HG03354 (cell line): ENCODE results near the gene TRIM59.

Source experiments
- ATAC-seq: cut with Tn5 transposase; IDR thresholded peaks from one replicate; pipeline ENCODE4 v1.9.1; 2021; ENCODE audit warnings: mild to moderate bottlenecking; ENCODE audit not compliant: unreplicated experiment, poor library complexity, severe bottlenecking

TRIM59 gene, protein sequence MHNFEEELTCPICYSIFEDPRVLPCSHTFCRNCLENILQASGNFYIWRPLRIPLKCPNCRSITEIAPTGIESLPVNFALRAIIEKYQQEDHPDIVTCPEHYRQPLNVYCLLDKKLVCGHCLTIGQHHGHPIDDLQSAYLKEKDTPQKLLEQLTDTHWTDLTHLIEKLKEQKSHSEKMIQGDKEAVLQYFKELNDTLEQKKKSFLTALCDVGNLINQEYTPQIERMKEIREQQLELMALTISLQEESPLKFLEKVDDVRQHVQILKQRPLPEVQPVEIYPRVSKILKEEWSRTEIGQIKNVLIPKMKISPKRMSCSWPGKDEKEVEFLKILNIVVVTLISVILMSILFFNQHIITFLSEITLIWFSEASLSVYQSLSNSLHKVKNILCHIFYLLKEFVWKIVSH

DNA sequence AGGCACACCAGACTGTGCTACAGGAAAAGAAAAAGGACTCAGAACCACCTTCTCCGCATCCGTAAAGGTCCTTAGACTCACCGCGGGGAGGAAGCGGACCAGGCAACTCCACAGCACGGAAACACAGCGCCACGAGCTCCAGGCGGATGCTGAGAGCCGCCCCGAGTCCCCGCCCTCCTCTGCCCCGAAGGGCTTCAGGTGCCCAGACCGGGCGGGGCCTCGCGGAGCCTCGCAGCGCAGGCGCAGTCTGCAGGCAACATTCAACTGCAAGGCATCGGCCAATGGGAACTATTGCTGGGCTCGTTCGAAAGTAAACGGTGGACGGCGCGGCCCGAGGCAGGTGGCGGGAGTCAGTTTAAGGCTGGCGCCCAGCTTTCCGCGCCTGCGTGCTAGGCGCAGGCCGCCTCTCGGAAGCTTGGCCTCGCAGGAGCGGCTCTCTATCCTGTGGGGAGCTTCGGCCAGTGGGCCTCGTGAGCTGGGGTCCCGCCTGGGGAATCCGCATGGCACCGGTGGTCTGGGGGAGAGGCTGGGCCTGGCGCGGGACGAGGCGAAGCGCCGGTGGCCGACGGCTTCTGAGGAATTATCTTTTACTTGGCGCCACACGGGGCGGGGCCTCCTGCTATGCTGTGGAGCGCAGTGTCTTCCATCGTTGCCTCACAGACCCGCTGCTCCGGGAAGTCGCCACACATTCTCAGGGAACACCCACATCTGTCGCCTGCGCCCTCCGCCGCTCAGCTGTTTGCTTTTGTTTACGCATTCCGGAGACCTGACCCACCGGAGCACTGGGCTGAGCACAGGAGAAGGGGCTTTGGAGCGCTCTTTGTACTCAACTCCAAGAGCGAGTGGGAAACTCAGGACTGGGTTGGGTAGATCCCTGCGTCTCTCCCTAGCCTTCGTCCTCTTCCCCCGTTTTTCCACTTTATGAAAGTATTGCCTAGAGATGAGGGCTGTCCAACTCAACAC is at the start of gene TRIM59:
TSS of gene TRIM59 (minus strand) at position 151 of the 963 bp plus-strand sequence. CDS start 10,603 bp downstream, outside the sequence.
- ATAC-seq: peak; percentile 97

DNA sequence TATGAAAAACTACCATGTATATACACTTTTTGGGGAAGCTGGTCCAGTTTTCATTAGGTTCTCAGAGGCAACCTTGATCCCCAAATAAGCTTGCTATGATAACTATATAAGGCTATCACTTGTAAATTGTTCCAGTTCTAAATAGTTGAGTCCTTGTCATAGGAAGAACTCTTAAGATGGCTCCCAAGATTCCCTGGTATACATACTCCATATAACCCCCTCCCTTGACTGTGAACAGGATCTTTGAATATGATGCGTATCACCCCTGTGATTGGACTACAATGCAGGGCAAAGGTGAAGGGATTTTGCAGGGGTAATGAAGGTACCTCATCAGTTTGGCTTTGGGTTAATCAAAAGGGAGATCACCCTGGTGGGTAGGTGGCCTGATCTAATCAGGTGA is 48.6 kb upstream of the TRIM59 start:
- no peak for ATAC-seq

DNA sequence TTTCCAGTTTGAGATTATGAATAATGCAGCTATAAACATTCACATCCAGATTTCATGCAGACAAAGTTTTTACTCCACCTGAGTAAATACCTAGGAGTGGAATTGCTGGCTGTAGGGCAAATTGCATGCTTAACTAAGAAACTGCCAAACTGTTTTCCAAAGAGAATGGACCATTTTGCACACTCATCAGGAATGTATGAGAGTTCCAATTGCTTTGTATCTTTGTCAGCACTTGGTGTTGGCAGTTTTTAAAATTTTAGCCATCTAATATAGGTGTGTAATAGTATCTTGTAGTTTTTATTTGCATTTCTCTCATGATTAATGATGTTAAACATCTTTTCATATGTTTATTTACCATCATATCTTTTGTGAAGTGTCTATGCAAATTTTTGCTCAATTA is 40.6 kb upstream of the TRIM59 start:
- no peak for ATAC-seq

DNA sequence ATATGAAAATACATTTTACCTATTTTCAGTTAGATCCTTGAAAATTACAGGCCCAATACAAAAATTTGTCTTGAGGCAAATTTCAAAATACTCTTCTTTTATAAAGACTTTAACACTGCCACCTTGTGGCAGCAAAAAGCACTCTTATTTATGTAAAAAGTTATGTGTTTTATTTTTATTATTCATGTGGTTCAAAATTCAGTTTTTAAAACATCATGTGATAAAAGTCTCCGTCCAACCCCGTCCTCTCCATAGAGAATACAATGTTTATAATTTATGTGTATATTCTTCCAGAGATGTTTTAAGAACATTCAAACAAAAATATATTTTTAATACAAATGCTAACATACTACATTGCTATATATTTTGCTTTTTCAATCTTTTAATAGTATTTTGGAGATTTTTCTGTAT is 36.9 kb upstream of the TRIM59 start:
- ATAC-seq: no peak

DNA sequence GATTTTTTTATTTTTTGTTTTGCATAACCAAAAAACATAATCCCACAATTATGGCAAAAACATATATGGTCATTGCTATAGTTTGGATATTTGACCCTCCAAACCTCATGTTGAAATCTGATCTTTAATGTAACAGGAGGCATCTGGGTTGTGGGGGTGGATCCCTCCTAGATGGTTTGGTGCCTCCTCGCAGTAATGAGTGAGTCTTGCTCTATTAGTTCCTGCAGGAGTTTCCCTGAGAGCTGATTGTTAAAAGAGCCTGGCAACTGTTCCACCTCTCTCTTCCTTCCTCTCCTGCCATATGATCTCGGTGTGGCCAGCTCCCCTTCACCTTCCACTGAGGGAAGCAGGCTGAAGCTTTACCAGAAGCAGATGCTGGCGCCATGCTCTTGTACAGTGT is 33.2 kb upstream of the TRIM59 start:
- ATAC-seq: no peak

DNA sequence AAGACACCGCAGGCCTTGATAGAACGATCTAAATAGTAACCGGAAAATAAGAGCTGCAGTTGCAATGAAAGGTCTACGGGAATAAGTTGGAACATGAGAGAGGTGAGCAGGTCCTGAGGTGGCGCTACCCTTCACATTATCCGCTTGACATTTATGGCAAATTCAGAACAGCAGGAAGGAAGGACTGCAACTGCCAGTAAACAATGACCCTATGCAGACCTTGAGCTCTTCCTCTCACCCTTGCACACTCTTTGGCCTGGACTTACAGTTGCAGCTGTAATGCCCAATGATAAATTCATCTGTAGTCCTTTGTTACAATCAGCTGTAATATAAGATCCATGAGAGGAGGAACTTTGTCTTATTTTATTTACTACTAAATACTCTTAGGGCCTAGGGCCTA is 32.3 kb upstream of the TRIM59 start:
- no peak for ATAC-seq

GRCh38 chr3:160480931-160481330 is 31.3 kb upstream of the TRIM59 start:
- no peak for ATAC-seq

DNA sequence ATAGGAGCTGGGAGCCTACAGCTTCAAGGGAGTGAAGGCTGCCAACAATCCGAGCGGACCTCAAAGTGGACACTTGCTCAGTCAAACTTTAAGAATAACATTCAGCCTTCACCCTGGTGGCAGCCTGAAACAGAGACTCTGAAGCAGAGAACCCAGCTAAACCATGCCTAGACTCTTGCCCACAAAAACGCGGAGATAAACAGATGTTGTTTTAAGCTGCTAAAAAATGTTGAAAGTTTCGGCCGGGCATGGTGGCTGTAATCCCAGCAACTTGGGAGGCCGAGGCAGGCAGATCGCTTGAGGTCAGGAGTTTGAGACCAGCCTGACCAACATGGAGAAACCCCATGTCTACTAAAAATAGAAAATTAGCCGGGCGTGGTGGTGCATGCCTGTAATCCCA is 29.8 kb upstream of the TRIM59 start:
- ATAC-seq: no peak

- ATAC-seq: no peak
Measured at GRCh38 chr3:160478338-160478737, 28.8 kb upstream of the TRIM59 start.

DNA sequence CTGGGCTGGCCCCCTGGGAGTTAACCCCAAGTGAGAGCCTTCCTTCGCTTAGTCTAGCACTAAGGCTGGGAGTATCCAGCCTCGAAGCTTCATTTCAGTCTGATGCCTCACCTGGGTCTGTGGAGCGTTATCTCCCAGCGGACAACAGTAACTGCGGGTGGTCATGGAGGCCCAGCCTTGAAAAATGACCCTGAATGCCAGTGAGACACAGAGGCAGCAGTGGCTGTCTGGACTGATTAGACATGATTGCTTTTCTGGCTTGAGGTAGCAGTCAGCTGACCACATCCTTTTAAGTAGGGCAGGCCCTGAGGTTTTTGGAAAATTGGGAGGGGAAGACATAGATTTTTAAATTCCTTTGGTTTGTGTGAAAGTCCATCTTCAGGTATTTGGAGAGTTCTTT is 28.2 kb upstream of the TRIM59 start:
- no peak for ATAC-seq

DNA sequence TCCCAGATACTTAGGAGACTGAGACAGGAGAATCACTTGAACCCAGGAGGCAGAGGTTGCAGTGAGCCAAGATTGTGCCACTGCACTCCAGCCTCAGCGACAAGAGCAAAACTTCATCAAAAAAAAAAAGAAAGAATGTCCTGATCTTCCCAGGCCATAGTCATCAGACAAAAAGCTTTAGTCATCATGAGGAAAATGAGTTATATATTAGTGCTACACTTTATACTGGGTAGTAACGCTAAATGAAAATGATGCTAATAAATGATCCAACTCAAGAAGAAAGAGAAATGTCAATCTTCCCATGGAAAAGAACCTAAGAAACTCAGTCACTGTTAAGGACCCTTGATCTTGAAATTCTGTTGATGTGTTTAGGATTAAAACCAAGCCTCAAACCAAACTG is 26.3 kb upstream of the TRIM59 start:
- ATAC-seq: no peak

- ATAC-seq: no peak
Measured at GRCh38 chr3:160475153-160475552, 25.6 kb upstream of the TRIM59 start.

GRCh38 chr3:160474416-160474838 is 24.8 kb upstream of the TRIM59 start:
- no peak for ATAC-seq

GRCh38 chr3:160473978-160474377 is 24.4 kb upstream of the TRIM59 start:
- no peak for ATAC-seq

GRCh38 chr3:160473221-160473620 is 23.6 kb upstream of the TRIM59 start:
- no peak for ATAC-seq

GRCh38 chr3:160472344-160472743 is 22.8 kb upstream of the TRIM59 start:
- ATAC-seq: peak; percentile 66

DNA sequence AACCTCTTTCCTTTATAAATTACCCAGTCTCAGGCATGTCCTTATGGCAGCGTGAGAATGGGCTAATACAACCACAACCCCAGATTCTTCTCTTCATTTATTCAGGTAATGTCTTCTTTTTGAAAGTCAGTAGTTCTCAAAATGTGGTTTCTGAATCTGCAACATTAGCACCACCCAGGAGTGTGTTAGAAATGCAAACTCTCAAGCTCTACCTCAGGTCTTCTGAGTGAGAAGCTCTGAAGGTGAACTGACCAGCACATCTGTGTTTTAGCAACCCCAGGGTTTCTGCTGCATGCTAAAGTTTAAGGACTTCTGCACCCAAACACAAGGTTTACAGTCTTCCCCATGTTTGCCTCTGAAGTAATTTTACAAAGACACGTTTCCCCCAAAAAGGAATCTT is 22.3 kb upstream of the TRIM59 start:
- no peak for ATAC-seq

GRCh38 chr3:160470181-160470580 is 20.6 kb upstream of the TRIM59 start:
- ATAC-seq: no peak

DNA sequence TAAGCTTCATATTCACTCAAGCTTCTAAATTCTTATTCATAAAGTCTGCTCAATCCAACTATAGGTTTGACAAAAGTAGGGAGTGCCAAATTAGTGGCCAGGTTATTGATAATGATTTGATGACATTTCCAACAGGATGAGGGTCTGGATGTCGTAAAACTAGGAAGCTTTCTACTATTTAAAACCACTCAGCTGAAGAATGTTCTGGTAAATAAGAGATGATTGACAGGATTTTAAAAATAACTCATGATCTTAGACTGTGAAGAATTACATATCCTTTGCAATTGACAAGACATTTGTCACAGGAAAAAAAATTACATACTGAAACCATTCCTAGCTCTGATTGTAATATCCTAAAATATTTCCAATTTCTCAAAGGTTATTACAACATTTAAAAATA is 15.4 kb upstream of the TRIM59 start:
- no peak for ATAC-seq

DNA sequence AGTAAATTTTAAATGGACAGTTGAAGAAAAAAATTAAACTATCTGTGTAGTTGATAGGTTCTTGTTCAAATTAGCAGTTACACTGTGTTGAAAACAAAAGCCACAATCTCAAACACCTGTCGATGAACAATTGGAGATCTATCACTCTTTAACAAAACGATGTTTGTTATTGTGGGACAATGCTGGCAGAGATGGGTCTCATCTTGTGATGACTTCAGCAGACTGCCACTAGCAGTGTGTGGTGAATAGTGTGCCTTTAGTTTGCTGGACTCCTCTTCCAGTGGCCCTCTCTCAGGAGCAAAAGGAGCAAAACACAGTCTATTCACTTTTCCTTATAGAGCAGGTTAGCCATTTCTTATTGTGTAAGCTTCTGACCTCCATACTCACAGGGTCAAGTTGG is 14.7 kb upstream of the TRIM59 start:
- ATAC-seq: no peak

DNA sequence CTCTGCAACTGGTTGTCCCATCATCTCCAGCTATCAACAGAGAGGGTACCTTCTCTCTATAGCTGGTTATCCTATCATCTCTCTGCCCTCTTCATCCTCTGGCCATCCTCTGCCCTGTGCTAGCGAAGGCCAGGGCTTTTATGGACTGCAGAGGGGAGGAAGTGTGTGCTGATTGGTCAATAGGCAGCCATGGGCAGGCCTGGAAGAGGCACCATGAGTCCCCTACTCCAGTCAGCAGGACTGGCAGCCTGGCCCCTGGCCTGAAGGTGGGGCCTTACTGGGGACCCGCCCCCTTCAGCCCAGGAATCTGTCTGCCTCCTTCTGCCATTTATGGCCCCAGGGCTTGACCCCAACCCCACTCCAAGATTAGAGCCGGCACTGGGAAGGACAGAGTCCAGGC is 10.4 kb upstream of the TRIM59 start:
- no peak for ATAC-seq
